Measurements from ENCODE around the gene KCNMA1.

DNA sequence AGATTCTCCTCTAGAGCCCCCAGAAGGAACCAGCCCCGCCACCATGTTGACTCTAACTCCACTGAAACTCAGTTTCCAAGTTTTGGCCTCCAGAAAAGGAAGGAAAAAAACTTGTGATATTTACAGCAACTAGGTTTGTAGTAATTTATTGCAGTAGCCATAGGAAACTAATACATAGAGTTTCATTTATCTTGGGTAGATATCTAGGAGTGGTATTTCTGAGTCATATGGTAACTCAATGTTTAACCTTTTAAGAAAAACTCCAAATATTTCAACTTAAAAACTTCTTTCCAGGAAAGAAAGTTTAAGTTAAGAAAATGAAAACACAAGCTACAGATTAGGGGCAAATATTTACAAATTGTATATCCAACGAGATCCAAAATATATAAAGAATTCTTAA is 576.7 kb downstream of the KCNMA1 start:
- TF ChIP-seq ETV6 (conservative IDR thresholded peaks at IDR 0.05 in 1 of 2, IDR thresholded peaks at IDR 0.05 in 1 of 2; ENCODE audit: borderline replicate concordance in 1 of 2, low read depth in 1 of 2), result no peak
- no peak for TF ChIP-seq TAF1 (IDR thresholded peaks at IDR 0.05; ENCODE audit: borderline replicate concordance, low read depth, low read length)
- TF ChIP-seq CTCF (IDR thresholded peaks at IDR 0.05 in 2 of 3, conservative IDR thresholded peaks at IDR 0.05 in 1 of 3; ENCODE audit: control insufficient read depth in 2 of 3, extremely low read depth in 1 of 3, insufficient read depth in 1 of 3, low read depth in 3 of 3, low read length in 3 of 3), result no peak
- no peak for TF ChIP-seq POLR2AphosphoS5 (IDR thresholded peaks at IDR 0.05; ENCODE audit: low read length)
- TF ChIP-seq HDAC6 (IDR thresholded peaks at IDR 0.05; ENCODE audit: unreplicated experiment), result no peak
- no peak for TF ChIP-seq ESRRA (IDR thresholded peaks at IDR 0.05; ENCODE audit: low read length)
- no peak for TF ChIP-seq GABPA (IDR thresholded peaks at IDR 0.05; ENCODE audit: low read depth)
- TF ChIP-seq BACH1 (IDR thresholded peaks at IDR 0.05; ENCODE audit: borderline replicate concordance), result no peak
